ENCODE results near the gene SLC10A7.

DNA sequence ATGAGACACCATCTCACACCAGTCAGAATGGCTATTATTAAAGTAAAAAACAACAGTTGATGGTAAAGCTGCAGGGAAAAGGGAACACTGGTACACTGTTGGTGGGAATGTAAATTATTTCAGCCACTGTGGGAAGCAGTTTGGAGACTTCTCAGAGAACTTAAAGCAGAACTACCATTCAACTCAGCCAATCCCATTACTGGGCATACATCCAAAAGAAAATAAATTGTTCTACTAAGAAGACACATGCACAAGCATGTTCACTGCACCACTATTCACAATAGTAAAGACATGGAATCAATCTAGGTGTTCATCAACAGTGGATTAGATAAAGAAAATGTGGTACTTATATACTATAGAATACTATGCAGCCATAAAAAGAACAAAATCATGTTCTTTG, 172.4 kb downstream of the SLC10A7 start:
- TF ChIP-seq, protein P1, sequence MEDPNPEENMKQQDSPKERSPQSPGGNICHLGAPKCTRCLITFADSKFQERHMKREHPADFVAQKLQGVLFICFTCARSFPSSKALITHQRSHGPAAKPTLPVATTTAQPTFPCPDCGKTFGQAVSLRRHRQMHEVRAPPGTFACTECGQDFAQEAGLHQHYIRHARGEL (CRISPR knock-in tag; IDR thresholded peaks at IDR 0.05), result no peak
- TF ChIP-seq, protein P2, sequence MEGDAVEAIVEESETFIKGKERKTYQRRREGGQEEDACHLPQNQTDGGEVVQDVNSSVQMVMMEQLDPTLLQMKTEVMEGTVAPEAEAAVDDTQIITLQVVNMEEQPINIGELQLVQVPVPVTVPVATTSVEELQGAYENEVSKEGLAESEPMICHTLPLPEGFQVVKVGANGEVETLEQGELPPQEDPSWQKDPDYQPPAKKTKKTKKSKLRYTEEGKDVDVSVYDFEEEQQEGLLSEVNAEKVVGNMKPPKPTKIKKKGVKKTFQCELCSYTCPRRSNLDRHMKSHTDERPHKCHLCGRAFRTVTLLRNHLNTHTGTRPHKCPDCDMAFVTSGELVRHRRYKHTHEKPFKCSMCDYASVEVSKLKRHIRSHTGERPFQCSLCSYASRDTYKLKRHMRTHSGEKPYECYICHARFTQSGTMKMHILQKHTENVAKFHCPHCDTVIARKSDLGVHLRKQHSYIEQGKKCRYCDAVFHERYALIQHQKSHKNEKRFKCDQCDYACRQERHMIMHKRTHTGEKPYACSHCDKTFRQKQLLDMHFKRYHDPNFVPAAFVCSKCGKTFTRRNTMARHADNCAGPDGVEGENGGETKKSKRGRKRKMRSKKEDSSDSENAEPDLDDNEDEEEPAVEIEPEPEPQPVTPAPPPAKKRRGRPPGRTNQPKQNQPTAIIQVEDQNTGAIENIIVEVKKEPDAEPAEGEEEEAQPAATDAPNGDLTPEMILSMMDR (CRISPR knock-in tag; IDR thresholded peaks at IDR 0.05), result no peak

Data from HepG2 (cell line).